Activated CD4-positive, alpha-beta T cell treated with anti-CD3 and anti-CD28 coated beads, Interleukin-2, amount 10 ng/mL, durations not matched to agents 24 days and 14 days (primary cell): ENCODE data around the gene POLR1E. TPM values are rescaled to one million over a fixed set of nuclear protein-coding genes. Genes with fewer than 3 reads are reported as not detected.

ENCODE experiments used
- DNase-seq: peaks from one replicate; pipeline ENCODE4 v3.0.0; 2022
- H3K27ac Mint-ChIP-seq: one replicate; pipeline ENCODE4 v1.8.0; 2022; ENCODE audit warnings: mild to moderate bottlenecking, mixed read lengths
- H3K27me3 Mint-ChIP-seq: one replicate; pipeline ENCODE4 v1.8.0; 2022; ENCODE audit warnings: mixed read lengths
- H3K36me3 Mint-ChIP-seq: one replicate; pipeline ENCODE4 v1.8.0; 2022; ENCODE audit warnings: low read depth, mild to moderate bottlenecking, mixed read lengths
- H3K4me1 Mint-ChIP-seq: one replicate; pipeline ENCODE4 v1.8.0; 2021; ENCODE audit warnings: mixed read lengths
- H3K4me3 Mint-ChIP-seq: one replicate; pipeline ENCODE4 v1.8.0; 2022; ENCODE audit warnings: mild to moderate bottlenecking, moderate library complexity, mixed read lengths
- H3K9me3 Mint-ChIP-seq: one replicate; pipeline ENCODE4 v1.8.0; 2021; ENCODE audit warnings: mixed read lengths
- intact Hi-C: fragments of 100-400 bp; cut with micrococcal nuclease; formaldehyde crosslinking; loops from one replicate; pipeline ENCODE4 v1.15.1; 2023
- total RNA-seq: library from RNA; stranded (reverse); gene quantifications from 2 replicates; pipeline ENCODE4 v1.2.3, GENCODE V29; 2022

The POLR1E gene, protein sequence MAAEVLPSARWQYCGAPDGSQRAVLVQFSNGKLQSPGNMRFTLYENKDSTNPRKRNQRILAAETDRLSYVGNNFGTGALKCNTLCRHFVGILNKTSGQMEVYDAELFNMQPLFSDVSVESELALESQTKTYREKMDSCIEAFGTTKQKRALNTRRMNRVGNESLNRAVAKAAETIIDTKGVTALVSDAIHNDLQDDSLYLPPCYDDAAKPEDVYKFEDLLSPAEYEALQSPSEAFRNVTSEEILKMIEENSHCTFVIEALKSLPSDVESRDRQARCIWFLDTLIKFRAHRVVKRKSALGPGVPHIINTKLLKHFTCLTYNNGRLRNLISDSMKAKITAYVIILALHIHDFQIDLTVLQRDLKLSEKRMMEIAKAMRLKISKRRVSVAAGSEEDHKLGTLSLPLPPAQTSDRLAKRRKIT
- 60.0 and 64.0 TPM in 2 replicates for total RNA-seq

DNA sequence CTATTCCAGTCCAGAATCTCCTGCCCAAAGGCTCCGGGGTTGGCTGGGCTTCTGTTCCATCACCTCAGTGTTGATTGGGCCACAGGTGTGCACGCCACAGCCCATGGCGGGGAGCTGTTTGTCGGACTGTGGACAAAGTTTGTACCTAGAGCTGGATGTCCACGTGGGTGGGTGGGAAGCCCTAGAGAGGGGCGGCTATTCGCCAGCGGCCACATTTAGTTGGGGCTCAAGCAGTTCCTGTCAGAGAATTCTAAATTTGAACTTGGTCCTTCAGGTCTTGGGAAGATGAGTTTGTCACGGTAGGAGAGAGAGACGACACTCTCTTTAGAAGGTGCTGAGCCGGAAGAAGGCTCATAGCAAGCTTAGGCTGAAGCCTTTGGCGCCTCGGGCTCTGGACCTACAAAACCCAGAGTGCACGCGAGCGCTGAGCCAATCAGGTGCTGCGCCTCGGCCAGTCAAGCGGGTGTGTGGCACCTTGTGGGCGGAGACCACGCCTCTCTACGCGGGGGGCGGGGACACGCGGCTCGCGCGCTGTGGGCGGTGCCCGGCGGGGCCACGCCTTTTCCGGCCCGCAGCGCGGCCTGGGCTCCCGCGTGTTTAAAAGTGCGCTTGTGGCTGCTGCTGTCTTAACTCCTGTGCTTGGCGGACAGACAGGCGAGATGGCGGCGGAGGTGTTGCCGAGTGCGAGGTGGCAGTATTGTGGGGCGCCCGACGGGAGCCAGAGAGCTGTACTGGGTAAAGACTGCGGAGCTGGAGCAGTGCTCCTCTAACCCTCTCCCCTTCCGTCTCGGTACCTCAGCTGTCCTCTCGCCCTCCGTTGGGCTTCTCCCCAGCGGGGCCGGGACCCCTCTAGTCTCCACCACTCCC, at the start of gene POLR1E:
Gene POLR1E, plus strand, starts transcription at position 560 of the 867 bp plus-strand sequence. Its CDS starts 100 bp downstream, at position 660.
- H3K4me1 Mint-ChIP-seq: peaks cover 33% of the 10 kb centered on the region
- intact Hi-C loops: loop anchor here (1.0 to 10.0 kb wide), 6 partner anchors 20 to 419 kb away; partner anchors contain the start of genes EXOSC3, FBXO10, GRHPR and SLC25A51

GRCh38 chr9:37436540-37436939, 49.2 kb upstream of the POLR1E start:
- intact Hi-C loops: no loop called here
- Mint-ChIP-seq H3K36me3 (peaks cover 42% of the 10 kb centered on the region), H3K4me3 (no peak overlapping the region), H3K27ac (no peak overlapping the region), H3K27me3 (no peaks in the 10 kb centered on the region), H3K9me3 (no peaks in the 10 kb centered on the region), H3K4me1 (no peaks in the 10 kb centered on the region)
- DNase-seq: no peak

More for the DNA sequence above, at the start of gene POLR1E:
- Mint-ChIP-seq H3K36me3 (peaks cover 32% of the 10 kb centered on the region), H3K27ac (peak within 1 kb of the TSS; percentile 94), H3K27me3 (peaks cover 9% of the 10 kb centered on the region), H3K4me3 (peak within 1 kb of the TSS; percentile 91), H3K9me3 (no peaks in the 10 kb centered on the region)
- peak; percentile 99 for DNase-seq

DNA sequence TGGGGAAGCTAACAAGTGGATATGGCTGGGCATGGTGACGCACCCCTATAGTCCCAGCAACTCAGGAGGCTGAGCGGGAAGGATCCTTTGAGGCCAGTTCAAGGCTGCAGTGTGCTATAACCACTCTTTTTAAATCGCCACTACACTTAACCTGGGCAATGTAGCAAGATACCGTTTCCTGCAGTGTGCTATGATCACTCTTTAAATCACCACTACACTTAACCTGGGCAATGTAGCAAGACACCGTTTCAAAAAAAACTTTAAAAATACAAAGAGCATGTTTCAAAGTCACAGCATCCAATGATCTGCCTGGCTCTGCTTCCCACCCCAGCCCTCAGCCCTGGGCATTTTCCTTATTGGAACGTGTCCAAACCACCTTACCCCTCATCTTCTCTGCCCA, 48.7 kb upstream of the POLR1E start:
- no peak for DNase-seq
- intact Hi-C loops: no loop called here
- Mint-ChIP-seq H3K4me1 (no peaks in the 10 kb centered on the region), H3K36me3 (peaks cover 45% of the 10 kb centered on the region), H3K9me3 (no peaks in the 10 kb centered on the region), H3K27ac (no peak overlapping the region), H3K4me3 (no peak overlapping the region), H3K27me3 (no peaks in the 10 kb centered on the region)

- no peak for DNase-seq
- no peak overlapping the region for H3K4me3 Mint-ChIP-seq
- no peaks in the 10 kb centered on the region for H3K4me1 Mint-ChIP-seq
- H3K27ac Mint-ChIP-seq: no peak overlapping the region
- H3K36me3 Mint-ChIP-seq: peaks cover 44% of the 10 kb centered on the region
- no peaks in the 10 kb centered on the region for H3K27me3 Mint-ChIP-seq
- no peaks in the 10 kb centered on the region for H3K9me3 Mint-ChIP-seq
- intact Hi-C loops: no loop called here
These were observed 48.1 kb upstream of the POLR1E start for GRCh38 chr9:37437621-37438020.

DNA sequence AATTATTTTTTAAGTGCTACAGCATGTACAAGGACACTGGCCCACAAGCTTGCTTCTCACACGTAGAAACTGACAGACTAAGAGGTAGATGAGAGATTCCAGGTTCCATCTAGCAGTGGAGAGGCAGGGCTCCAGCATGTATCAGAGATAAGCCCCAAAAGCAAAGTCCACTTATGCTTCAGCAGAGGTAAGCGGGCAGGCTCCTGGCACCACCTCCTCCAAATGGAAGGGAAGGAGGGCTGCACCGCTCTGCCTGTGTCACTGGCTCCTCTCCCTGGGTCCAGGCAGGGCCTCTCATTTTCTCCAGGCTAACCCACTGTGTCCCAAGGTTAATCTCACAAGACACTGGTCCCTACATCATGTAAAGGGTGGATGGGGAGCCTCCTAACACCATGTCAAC, 47.4 kb upstream of the POLR1E start:
- intact Hi-C loops: no loop called here
- no peaks in the 10 kb centered on the region for H3K9me3 Mint-ChIP-seq
- peaks cover 41% of the 10 kb centered on the region for H3K36me3 Mint-ChIP-seq
- H3K27ac Mint-ChIP-seq: no peak overlapping the region
- DNase-seq: no peak
- no peak overlapping the region for H3K4me3 Mint-ChIP-seq
- no peaks in the 10 kb centered on the region for H3K4me1 Mint-ChIP-seq
- no peaks in the 10 kb centered on the region for H3K27me3 Mint-ChIP-seq

DNA sequence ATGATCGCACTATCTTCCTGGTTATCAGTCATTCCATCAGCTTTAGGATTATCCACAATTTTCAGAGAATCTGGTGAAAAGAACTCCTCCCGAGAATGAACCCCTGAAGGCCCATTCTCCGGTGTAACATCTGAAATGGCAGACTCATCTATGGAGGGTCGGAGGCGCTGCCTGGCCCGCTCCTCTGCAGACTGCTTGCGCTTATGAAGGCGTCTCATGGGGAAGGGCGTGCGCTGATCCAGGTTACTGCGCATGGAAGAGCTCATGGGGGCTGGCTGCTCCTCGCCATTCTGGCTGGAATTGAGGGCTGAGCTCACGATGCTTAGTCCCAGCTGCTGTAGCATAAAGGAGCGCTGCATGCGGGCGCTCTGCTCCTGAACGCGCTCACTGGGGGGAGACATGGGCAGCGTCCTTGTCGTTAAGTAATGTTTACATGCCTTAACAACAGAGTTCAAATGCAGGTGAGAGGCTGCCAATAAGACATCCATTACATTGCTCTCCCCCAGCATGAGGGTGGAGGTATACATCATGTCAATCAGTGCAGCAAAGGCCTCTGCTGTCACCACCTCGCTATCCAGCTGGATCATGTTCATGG, 43.9 kb upstream of the POLR1E start:
- no peak for DNase-seq
- Mint-ChIP-seq H3K36me3 (peaks cover 35% of the 10 kb centered on the region), H3K9me3 (no peaks in the 10 kb centered on the region), H3K27me3 (no peaks in the 10 kb centered on the region), H3K27ac (peak overlapping the region; percentile 7), H3K4me1 (peaks cover 4% of the 10 kb centered on the region), H3K4me3 (no peak overlapping the region)
- intact Hi-C loops: no loop called here

DNA sequence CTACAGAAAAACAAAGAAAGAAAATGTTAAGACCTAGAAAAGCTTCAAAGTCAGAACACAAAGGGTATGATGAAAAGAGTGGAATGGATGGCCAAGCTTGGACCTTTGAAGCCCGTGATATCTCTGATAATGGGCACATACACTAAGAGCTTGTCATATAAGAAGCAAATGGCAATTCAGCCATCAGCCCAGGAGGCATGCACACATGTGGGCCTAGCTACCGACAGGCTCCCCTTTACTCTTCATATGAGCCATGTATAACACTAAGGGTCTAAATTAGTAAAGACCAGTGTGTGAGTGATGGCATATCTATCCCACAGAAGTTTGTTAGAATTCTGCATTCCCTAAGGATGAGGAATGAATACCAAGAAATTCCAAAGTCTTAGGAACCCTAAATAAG, 43.2 kb upstream of the POLR1E start:
- H3K36me3 Mint-ChIP-seq: peaks cover 30% of the 10 kb centered on the region
- H3K27me3 Mint-ChIP-seq: no peaks in the 10 kb centered on the region
- intact Hi-C loops: no loop called here
- H3K4me3 Mint-ChIP-seq: no peak overlapping the region
- peaks cover 4% of the 10 kb centered on the region for H3K4me1 Mint-ChIP-seq
- no peak for DNase-seq
- H3K27ac Mint-ChIP-seq: no peak overlapping the region
- H3K9me3 Mint-ChIP-seq: no peaks in the 10 kb centered on the region

GRCh38 chr9:37443566-37443965, 42.2 kb upstream of the POLR1E start:
- Mint-ChIP-seq H3K4me1 (peaks cover 4% of the 10 kb centered on the region), H3K27me3 (no peaks in the 10 kb centered on the region), H3K4me3 (no peak overlapping the region), H3K9me3 (no peaks in the 10 kb centered on the region), H3K36me3 (peaks cover 26% of the 10 kb centered on the region), H3K27ac (no peak overlapping the region)
- DNase-seq: no peak
- intact Hi-C loops: no loop called here

GRCh38 chr9:37444890-37445289, 40.9 kb upstream of the POLR1E start:
- DNase-seq: no peak
- no peak overlapping the region for H3K4me3 Mint-ChIP-seq
- H3K36me3 Mint-ChIP-seq: peaks cover 20% of the 10 kb centered on the region
- peaks cover 4% of the 10 kb centered on the region for H3K4me1 Mint-ChIP-seq
- no peaks in the 10 kb centered on the region for H3K9me3 Mint-ChIP-seq
- peak overlapping the region; percentile 59 for H3K27ac Mint-ChIP-seq
- intact Hi-C loops: no loop called here
- no peaks in the 10 kb centered on the region for H3K27me3 Mint-ChIP-seq

GRCh38 chr9:37445832-37446231, 39.9 kb upstream of the POLR1E start:
- Mint-ChIP-seq H3K36me3 (peaks cover 20% of the 10 kb centered on the region), H3K27me3 (no peaks in the 10 kb centered on the region), H3K9me3 (no peaks in the 10 kb centered on the region), H3K4me1 (peaks cover 4% of the 10 kb centered on the region), H3K4me3 (no peak overlapping the region), H3K27ac (no peak overlapping the region)
- DNase-seq: no peak
- intact Hi-C loops: no loop called here

DNA sequence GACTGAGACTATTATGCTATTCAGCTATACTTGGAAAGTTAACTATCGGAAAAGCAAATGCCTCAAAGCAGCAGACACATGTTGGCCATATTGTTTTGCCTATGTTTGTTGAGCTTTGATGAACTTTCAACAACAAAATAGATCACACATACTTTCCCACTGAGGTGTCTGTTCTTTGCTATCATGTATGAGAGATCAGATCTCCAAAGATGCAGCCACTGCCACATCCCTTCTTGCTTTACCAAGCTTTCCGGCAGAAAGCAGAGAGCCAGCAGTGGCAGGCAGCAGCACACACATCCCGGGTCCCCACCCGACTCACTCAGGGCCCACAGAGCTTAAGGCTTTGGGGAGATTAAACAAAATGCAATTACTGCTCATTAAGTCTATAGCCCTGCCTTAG, 39.3 kb upstream of the POLR1E start:
- intact Hi-C loops: no loop called here
- peaks cover 16% of the 10 kb centered on the region for H3K36me3 Mint-ChIP-seq

GRCh38 chr9:37447111-37447510, 38.6 kb upstream of the POLR1E start:
- Mint-ChIP-seq H3K27ac (no peak overlapping the region), H3K4me1 (peaks cover 8% of the 10 kb centered on the region), H3K27me3 (no peaks in the 10 kb centered on the region), H3K4me3 (no peak overlapping the region), H3K36me3 (peaks cover 11% of the 10 kb centered on the region), H3K9me3 (no peaks in the 10 kb centered on the region)
- no peak for DNase-seq
- intact Hi-C loops: no loop called here

More for the DNA sequence above, 39.3 kb upstream of the POLR1E start:
- H3K9me3 Mint-ChIP-seq: no peaks in the 10 kb centered on the region
- peaks cover 4% of the 10 kb centered on the region for H3K4me1 Mint-ChIP-seq
- no peak for DNase-seq
- no peak overlapping the region for H3K27ac Mint-ChIP-seq
- H3K4me3 Mint-ChIP-seq: no peak overlapping the region
- no peaks in the 10 kb centered on the region for H3K27me3 Mint-ChIP-seq

DNA sequence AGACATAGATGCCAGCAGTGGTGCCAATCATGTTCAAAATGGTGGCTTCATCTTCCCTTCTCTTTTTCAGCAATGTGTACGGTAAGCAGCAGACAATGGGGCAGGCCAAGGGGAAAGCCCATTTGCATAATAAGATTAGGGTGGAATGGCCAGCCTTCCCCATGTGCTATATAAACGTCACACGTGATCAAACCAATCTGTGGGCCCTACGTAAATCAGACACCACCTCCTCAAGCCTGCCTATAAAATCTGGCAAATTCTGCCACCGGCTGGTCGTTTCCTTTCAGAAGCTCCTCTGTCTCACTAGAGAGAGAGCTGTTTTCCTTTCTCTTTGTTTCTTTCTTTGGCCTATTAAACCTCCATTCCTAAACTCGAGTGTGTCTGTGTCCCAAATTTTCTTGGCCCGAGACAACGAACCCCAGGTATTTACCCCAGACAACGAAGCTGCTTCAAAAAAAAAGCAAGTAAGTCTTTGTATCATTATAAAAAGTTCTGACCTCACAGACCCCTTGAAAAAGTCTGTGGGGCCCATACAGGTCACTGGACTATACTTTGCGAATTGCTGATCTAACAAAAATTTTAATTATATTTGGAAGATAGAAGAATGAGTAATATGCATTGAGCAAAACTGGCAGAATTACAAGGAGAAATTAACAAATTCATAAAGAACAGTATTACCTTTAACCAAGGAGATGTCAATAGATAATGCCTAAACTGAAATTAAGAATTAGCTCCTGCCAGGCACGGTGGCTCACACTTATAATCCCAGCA, 35.7 kb upstream of the POLR1E start:
- peaks cover 9% of the 10 kb centered on the region for H3K36me3 Mint-ChIP-seq
- no peak for DNase-seq
- H3K27me3 Mint-ChIP-seq: no peaks in the 10 kb centered on the region
- H3K27ac Mint-ChIP-seq: no peak overlapping the region
- H3K4me1 Mint-ChIP-seq: peaks cover 6% of the 10 kb centered on the region
- intact Hi-C loops: no loop called here
- no peak overlapping the region for H3K4me3 Mint-ChIP-seq
- H3K9me3 Mint-ChIP-seq: no peaks in the 10 kb centered on the region
